GM19328 (cell line): ENCODE results near the gene EFCAB13.
"Not testable (repeated sequence)": the region's sequence is repeated elsewhere in the genome, so short reads cannot be mapped to it uniquely, and the experiment has no call there.

Experiments
- ATAC-seq: cut with Tn5 transposase; IDR thresholded peaks from one replicate; pipeline ENCODE4 v1.9.1; 2021; ENCODE audit warnings: mild to moderate bottlenecking, moderate library complexity; ENCODE audit not compliant: unreplicated experiment

Gene EFCAB13

GRCh38 chr17:47423406-47424295, 99.9 kb downstream of the EFCAB13 start:
- no peak for ATAC-seq

- ATAC-seq = not testable (repeated sequence)
Measured at GRCh38 chr17:47425233-47425632, 101.5 kb downstream of the EFCAB13 start.

- ATAC-seq = not testable (repeated sequence)
Measured at GRCh38 chr17:47425887-47426635, 102.3 kb downstream of the EFCAB13 start.

- ATAC-seq = no peak
Measured at GRCh38 chr17:47427985-47428384, 104.2 kb downstream of the EFCAB13 start.

GRCh38 chr17:47432240-47432639, 108.5 kb downstream of the EFCAB13 start:
- not testable (repeated sequence) for ATAC-seq

DNA sequence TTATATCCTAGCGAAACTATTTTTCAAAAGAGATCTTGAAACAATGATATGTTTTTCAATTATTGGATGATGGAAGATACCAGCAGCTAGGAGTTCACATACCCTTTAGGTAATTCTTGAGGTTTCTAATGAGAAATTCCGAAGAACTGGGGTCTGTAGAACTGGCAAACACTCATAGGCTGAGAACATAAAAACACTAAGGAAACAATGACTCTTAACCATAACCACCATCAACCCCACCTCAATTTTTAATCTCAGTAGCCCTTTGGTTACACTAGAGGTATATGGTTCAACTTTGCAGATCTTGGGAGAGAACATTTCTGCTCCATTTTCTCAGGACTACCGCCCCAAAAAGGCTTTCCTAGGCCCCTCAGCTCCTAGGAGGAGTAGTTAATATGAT, 141.4 kb downstream of the EFCAB13 start:
- no peak for ATAC-seq

GRCh38 chr17:47466976-47467375, 143.2 kb downstream of the EFCAB13 start:
- ATAC-seq = not testable (repeated sequence)

GRCh38 chr17:47470836-47471235, 147.1 kb downstream of the EFCAB13 start:
- ATAC-seq = no peak

DNA sequence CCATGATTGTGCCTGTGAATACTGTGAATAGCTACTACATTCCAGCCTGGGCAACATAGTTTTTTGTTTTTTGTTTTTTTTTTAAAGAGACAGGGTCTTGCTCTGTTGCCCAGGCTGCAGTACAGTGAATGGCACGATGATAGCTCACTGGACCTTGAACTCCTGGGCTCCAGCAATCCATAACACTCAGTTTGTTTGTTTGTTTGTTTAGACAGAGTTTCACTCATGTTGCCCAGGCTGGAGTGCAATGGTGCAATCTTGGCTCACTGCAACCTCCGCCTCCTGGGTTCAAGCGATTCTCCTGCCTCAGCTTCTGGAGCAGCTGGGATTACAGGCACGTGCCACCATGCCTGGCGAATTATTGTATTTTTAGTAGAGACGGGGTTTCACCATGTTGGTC, 148.3 kb downstream of the EFCAB13 start:
- ATAC-seq = not testable (repeated sequence)
